ENCODE measurements around the gene GDF7. TPM values are rescaled to one million over a fixed set of nuclear protein-coding genes. Genes with fewer than 3 reads are reported as not detected.
A peak's percentile ranks its signal among the peaks of the same experiment; 100 is the strongest.

The GDF7 gene
- total RNA-seq, result 1 to 10 TPM; 1.1 to 1.7 TPM

DNA sequence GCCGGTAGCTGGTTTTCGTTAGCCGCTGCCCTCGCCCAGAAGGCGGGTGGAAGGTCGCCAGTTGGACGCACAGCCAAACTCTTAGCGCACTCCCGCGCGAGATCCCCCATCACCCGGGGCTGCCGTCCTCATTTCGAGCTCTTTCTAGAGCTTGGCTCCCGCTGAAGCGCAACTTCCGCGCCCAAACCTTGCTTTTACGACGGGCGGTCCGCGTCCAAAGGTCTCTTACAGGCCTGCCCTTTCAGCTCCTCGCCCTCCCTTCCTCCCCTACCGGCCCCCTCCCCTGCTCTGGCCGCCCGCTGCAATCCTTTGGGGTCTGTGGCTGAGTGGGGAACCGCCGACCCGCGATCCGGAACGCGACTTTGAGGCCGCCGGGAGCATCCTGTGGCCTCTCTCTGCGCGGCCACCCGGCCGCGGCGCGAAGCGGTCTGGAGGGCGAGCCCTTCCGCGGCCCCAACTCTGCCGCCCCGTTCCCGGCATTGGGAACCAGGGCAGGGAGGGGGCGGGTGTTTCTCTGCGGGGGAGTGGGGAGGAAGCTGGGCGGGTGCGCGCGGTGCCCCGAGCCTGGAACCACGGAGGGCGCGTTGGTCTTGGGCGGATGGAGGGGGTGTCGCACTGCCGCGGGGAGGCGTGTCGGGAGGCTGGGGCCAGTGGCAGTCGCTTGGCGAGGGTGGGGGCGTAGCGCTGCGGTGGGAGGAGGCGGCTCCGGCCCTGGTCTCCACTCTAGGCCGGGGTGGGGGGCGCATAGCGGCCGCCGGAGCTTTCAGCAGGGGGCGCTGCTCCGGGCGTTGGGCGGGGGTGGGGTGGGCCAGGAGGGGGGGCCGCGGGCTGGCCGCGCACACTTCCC, at the start of gene GDF7:
GDF7 (plus strand) TSS at position 841 of the 847 bp plus-strand sequence. CDS start 96 bp downstream, outside the sequence.
- peak in 1 of 2 donors; percentile 60 for TF ChIP-seq CTCF (IDR thresholded peaks at IDR 0.05)
- Histone ChIP-seq H3K4me1 (peaks cover 0 to 26% of the 10 kb centered on the region in 2 donors), H3K27me3 (peaks cover 14 to 44% of the 10 kb centered on the region in 2 donors), H3K27ac (no peak within 1 kb of the TSS), H3K9me3 (no peaks in the 10 kb centered on the region), H3K4me3 (peak within 1 kb of the TSS; percentile 34 to 51), H3K36me3 (no peaks in the 10 kb centered on the region)
- no peak for DNase-seq (ENCODE audit: low spot score)

- H3K27ac ChIP-seq, result peak overlapping the region; percentile 96 to 97
- peaks cover 0 to 94% of the 10 kb centered on the region in 2 donors for H3K4me1 ChIP-seq
- H3K4me3 ChIP-seq, result no peak overlapping the region
- H3K9me3 ChIP-seq, result no peaks in the 10 kb centered on the region
- DNase-seq (ENCODE audit: low spot score), result peak; percentile 99
- H3K36me3 ChIP-seq, result peaks cover 33% of the 10 kb centered on the region
- peak; percentile 22 to 52 for TF ChIP-seq CTCF (IDR thresholded peaks at IDR 0.05)
- H3K27me3 ChIP-seq, result no peaks in the 10 kb centered on the region
Observed at GRCh38 chr2:20617892-20618467, 49.0 kb upstream of the GDF7 start.

- no peak for TF ChIP-seq CTCF (IDR thresholded peaks at IDR 0.05)
- Histone ChIP-seq H3K4me3 (no peak overlapping the region), H3K27ac (peak overlapping the region; percentile 96 to 97), H3K9me3 (no peaks in the 10 kb centered on the region), H3K4me1 (peaks cover 0 to 94% of the 10 kb centered on the region in 2 donors), H3K27me3 (no peaks in the 10 kb centered on the region), H3K36me3 (peaks cover 38% of the 10 kb centered on the region)
- no peak for DNase-seq (ENCODE audit: low spot score)
Observed at GRCh38 chr2:20618468-20618885, 48.5 kb upstream of the GDF7 start.

DNA sequence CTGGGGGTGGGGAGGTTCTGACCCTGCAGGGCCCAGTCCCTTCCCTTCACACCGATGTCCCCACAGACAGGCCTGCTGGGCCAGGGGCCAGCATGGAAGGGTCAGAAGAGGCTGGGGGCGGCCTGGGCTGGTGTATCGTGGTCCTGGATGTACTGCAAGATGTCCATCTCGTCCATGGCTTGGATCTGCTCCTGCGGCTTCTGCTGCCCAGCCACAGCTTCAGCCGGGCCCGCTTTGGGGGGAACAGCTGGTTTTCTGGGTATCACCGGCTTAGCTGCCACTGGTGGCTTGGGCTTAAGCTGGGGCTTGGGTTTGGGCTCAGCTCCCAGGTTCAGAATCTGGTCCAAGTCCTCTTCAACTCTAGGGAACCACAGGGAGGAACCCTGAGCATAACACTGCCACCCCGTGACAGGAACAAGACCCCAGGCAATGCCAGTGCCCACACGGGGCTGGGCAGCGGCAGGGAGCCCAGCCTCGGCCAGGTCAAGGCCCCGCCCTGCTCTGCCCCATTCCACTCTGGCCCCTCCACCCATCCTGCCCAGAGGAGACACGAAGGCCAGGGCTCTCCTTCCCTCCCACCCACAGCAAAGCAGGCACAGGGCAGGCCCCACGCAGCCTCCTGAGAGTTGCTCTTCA, 47.9 kb upstream of the GDF7 start:
- no peak overlapping the region for H3K4me3 ChIP-seq
- peaks cover 43% of the 10 kb centered on the region for H3K36me3 ChIP-seq
- TF ChIP-seq CTCF (IDR thresholded peaks at IDR 0.05), result no peak
- peak overlapping the region; percentile 96 to 97 for H3K27ac ChIP-seq
- no peaks in the 10 kb centered on the region for H3K9me3 ChIP-seq
- no peak for DNase-seq (ENCODE audit: low spot score)
- H3K27me3 ChIP-seq, result no peaks in the 10 kb centered on the region
- H3K4me1 ChIP-seq, result peaks cover 0 to 93% of the 10 kb centered on the region in 2 donors

DNA sequence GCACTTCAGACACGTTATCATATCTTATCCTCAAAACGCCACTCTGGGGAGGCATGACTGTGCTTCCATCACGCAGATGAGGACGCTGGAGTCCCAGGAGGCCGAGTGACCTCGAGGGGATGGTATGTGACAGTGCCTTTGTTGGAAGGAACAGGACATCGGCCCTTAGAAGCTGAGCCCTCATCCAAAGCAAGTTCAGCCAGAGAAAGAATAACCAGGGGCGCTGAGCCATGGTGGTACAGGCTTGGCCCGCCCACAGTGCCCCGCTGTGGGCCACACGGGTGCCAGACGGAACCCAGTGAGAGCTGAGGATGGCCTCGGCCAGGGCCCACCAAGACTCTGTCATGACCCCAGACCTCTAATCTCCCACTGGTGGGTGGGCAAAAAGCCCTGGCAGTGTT, 47.3 kb upstream of the GDF7 start:
- peaks cover 49% of the 10 kb centered on the region for H3K36me3 ChIP-seq
- no peak for DNase-seq (ENCODE audit: low spot score)

More for the DNA sequence above, 47.3 kb upstream of the GDF7 start:
- Histone ChIP-seq H3K4me1 (peaks cover 0 to 91% of the 10 kb centered on the region in 2 donors), H3K27me3 (no peaks in the 10 kb centered on the region), H3K27ac (peak overlapping the region; percentile 96 to 97), H3K9me3 (no peaks in the 10 kb centered on the region), H3K4me3 (no peak overlapping the region)
- no peak for TF ChIP-seq CTCF (IDR thresholded peaks at IDR 0.05)

All from right atrium auricular region (tissue), 2 donors.